GM19025 (cell line): ENCODE results near the gene SEMA3G.
A peak's percentile ranks its signal among the peaks of the same experiment; 100 is the strongest.

Experiments used
- ATAC-seq: cut with Tn5 transposase; IDR thresholded peaks from one replicate; pipeline ENCODE4 v1.9.1; 2021; ENCODE audit warnings: mild to moderate bottlenecking, low read depth, moderate library complexity; ENCODE audit not compliant: unreplicated experiment

SEMA3G gene

GRCh38 chr3:52479877-52480575 is 35.1 kb upstream of the SEMA3G start:
- ATAC-seq = no peak

- ATAC-seq = no peak
These were observed 34.4 kb upstream of the SEMA3G start for GRCh38 chr3:52479037-52479876.

GRCh38 chr3:52477796-52478095 is 32.8 kb upstream of the SEMA3G start:
- no peak for ATAC-seq

DNA sequence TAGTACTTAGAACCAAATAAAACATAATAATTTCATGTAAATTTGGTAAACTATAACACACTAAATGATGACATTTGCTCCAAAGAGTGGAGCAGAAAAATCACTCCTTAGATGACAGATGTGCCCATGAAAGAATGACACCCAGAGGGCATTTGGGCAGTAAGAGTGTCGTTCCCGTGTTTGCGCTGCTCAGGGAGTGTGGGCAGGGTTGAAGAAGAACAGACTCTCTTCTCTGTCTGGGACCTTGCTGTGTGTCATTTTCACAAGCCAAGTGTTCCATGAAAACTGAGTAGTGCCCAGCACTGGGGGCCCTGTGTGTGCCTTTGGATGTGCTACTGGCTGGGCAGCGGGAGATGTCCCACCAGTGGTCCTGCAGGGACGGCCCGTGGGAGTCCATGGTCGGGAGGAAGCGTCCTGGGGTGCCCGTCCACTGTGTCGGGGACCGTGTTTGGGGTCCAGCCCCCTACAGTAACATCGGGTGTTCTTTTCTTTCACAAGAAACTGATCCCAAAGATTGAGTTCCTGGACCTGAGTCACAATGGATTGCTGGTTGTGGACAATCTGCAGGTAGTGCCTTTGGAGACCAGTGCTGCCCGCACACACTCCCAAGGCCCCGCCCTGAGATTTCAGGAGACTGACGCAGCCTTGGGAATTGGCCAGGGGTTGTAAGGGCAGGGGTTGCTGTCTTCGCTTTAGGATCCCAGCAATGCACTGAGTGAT is 32.3 kb upstream of the SEMA3G start:
- no peak for ATAC-seq

- ATAC-seq = no peak
These were observed 28.1 kb upstream of the SEMA3G start for GRCh38 chr3:52473026-52473425.

DNA sequence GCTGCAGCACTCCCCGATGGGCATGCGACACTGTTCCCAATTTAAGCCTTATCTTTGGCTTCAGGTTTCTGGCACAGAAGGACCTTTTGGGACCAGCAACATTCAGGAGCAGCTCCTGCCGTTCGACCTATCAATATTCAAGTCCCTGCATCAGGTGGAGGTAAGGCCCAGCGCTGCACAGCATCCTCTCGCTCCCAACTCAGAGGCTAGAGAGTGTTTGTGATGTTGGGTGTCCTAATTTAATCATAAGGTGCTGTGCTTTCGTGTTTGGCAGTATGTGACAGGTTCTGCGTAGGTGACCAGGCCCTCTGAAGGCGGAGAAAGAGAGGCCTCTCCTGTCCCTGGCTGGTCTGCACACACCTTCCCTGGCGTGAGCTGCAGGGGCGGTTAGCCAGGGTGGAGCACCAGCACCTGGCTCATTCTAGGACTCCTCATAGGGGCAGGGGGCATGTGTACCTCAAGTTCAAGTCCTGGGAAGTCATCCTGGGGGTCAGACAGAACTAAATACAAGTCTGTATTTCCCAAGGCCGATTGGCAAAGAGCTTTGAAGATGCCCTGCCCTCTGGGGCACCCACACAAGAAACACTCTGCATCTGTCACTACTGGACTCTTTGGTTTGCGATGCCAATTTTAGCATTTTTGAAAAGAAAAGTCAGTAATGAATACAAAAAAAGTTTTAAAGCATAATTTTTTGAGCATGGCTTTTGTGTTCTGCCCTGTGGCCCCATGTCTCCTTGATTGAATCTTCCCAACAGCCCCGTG is 27.5 kb upstream of the SEMA3G start:
- ATAC-seq = no peak

- ATAC-seq = no peak
These were observed 26.7 kb upstream of the SEMA3G start for GRCh38 chr3:52471371-52472238.

- ATAC-seq = no peak
These were observed 26.0 kb upstream of the SEMA3G start for GRCh38 chr3:52470920-52471319.

DNA sequence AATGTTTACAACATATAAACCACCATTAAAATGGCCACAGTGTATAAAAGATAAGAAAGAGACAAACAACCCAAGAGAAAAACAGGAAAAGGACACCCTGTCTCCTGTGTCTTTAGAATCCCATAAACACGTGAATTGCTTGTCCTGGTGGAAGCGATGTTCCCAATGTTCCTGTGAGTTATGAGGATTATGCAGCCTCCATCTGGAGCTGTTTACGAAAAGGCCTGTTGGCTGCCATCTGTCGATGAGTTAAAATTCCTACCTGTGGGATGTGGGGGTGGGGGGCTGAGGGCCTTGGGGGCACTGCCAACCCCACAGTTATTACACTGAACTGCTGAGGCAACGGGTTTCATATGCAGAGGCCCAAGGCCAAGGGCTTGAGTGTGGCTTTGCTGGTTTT is 24.1 kb upstream of the SEMA3G start:
- no peak for ATAC-seq

DNA sequence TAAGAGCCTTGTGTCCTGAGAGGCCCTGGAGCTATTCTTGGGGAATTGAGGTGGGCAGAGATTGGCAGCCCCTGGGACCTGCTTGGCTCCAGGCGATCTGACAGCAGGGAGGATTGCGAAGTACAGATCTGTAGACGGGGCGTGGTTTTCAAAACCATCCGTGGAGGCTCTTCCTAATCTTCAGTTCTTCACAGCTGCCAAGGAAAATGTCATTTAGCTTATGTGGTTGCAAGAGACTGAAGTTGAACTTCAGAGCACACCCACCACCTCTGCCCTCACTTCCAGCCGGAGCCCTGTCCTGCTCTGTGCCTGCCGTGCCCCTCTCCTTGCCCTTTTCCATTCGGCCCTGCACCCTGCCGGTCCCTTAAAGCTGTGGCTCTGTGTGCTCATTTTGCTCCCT is 23.4 kb upstream of the SEMA3G start:
- no peak for ATAC-seq

DNA sequence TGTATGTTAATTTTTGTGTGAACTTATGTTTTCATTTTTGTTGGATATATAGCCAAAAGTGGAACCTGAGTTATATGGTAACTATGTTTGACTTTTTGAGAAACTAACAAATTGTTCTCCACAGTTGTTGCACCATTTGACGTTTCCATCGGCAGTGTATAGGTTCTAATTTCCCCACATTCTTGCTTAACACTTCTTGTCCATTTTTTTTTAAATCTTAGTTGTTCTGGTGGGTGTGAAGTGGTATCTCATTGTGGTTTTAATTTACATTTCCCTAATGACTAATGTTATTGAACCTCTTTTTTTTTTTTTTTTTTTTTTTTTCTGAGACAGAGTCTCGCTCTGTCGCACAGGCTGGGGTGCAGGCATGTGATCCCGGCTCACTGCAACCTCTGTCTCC is 18.5 kb upstream of the SEMA3G start:
- ATAC-seq = no peak

DNA sequence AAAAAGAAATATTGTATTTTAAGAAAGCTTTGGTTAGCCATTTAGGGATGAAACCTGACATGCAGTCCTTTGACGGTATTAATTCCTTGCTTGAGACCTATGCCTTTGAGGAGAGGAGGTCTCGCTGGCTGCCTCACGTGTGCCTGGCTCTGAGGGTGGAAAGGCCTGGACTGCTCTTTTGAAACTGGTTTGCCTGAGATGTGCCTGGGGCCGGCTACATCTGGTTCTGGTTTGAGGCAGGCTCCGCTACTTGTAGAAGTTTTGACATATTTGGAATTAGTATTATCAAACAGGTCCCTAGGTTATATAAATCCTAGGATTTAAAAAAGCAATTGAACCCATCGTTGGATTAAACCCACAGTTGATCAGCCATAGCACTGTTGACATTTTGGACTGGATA is 17.0 kb upstream of the SEMA3G start:
- no peak for ATAC-seq

- no peak for ATAC-seq
These were observed 14.1 kb upstream of the SEMA3G start for GRCh38 chr3:52458770-52459545.

DNA sequence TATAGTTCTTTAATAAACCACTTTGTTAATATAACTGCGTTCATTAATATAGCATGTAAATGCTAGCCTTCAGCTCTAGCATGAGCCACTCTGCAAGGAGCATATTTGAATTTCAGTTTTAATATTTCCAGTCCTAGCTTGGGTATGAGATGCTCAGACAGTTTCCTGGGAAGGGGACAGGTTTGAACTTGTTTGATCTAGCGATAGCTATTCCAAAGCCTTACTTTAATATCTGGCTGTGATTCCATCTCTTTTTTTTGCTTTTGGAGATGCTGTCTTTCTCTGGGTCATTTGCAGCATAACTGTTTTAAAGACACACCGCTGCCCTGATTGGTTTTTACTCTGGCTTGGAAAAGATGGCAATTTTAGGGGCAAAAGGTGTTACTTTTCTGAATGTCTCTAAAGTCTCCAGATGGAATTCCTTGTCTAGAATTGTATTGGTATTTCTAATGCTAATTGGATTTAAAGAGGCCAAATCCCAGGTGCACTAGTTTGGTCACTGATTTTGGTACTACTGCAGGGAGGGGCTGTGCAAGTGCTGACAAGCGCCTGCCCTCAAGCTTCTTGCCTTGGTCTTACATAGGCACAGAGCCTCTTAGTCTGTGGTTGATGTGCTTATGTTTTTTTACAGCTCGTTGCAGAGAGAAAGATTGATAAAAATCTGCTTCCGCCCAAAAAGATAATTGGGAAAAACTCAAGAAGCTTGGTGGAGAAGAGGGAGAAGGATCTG is 13.3 kb upstream of the SEMA3G start:
- no peak for ATAC-seq

GRCh38 chr3:52456800-52457183 is 11.9 kb upstream of the SEMA3G start:
- ATAC-seq = no peak

DNA sequence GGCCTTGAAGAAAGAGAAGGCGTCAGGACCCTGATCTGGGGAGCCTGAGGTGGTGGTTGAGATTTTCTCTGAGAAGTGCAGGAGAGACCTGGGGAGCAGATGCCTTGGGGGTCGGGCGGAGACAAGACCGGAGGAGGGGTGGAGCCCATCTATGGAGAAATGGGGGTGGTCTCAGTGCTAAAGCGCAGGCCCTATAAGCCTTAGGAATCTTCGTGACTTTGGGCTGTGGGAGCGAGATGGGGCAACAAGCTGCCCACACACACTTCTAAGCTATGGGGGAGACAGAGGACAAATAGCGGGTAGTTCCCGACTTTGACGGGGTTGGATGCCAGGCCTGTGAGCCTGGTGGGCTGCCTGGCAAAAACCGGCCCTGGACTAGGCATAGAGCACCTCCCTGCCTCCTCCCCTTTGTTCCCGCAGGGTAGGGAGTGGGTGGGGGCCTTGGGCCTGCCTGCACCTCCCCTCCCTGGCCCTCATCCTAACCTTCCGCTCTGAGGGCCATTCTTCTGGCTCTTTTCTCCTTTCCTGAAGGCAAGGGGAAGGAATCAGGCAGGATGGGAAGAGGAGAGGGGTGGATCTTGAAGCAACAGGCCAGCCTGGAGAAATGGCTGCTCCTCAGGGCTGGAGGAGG is 11.4 kb upstream of the SEMA3G start:
- ATAC-seq = no peak

GRCh38 chr3:52455283-52456168 is 10.6 kb upstream of the SEMA3G start, which contains the start of gene NISCH:
Gene NISCH, plus strand, starts transcription at chr3:52455604. Its CDS starts 38 bp downstream, at chr3:52455642.
- peak; percentile 82 for ATAC-seq
